Ovary (tissue), 9 donors: ENCODE data around the gene UNC13C. TPM values are rescaled to one million over a fixed set of nuclear protein-coding genes. Genes with fewer than 3 reads are reported as not detected.

Experiments used
- DNase-seq, 5 donors: peaks; one replicate each; pipeline ENCODE4 v3.0.0-alpha.2; 2019 to 2020
- H3K27ac ChIP-seq, 2 donors: fragments of 200-600 bp; one replicate each; pipeline versions ENCODE4 v1.5.1 to v1.8.0; 2019 to 2022
- H3K27me3 ChIP-seq: fragments of 200-600 bp; one replicate; pipeline ENCODE4 v1.8.0; 2022
- H3K36me3 ChIP-seq: fragments of 200-600 bp; sonication (generic); one replicate; pipeline ENCODE4 v1.5.1; 2019
- H3K4me1 ChIP-seq: one replicate; pipeline ENCODE4 v1.8.1; 2013; ENCODE audit warnings: mild to moderate bottlenecking, moderate library complexity; ENCODE audit not compliant: insufficient read depth
- H3K4me3 ChIP-seq: fragments of 200-600 bp; sonication (generic); one replicate; pipeline ENCODE4 v1.5.1; 2017
- H3K9me3 ChIP-seq, 2 donors: fragments of 200-600 bp in 1 of 2; sonication (generic) in 1 of 2; one replicate each; pipeline versions ENCODE4 v1.5.1 to v1.8.1; 2013 to 2019; ENCODE audit warnings: mild to moderate bottlenecking in 1 of 2, moderate library complexity in 1 of 2
- EP300 ChIP-seq: sonication (generic); formaldehyde crosslinking; IDR thresholded peaks from one replicate; pipeline ENCODE4 v1.6.1; 2017; ENCODE audit warnings: antibody characterized with exemption
- POLR2A ChIP-seq: fragments of 450-650 bp; IDR thresholded peaks from one replicate; pipeline ENCODE4 v1.6.1; 2017; ENCODE audit warnings: antibody characterized with exemption, mild to moderate bottlenecking, moderate library complexity
- WGBS, 3 donors: extraction: QIAGEN DNeasy Blood & Tissue Kit in 1 of 3; methylation state at CpG; one replicate each; pipeline versions ENCODE4 v1.1.5 to v1.1.7; 2013 to 2017; 5-methylcytosine and 5-hydroxymethylcytosine counted together
- intact Hi-C, 4 donors: fragments of 100-400 bp; cut with DNase I; formaldehyde crosslinking; loops; one replicate each; pipeline versions ENCODE4 v1.11.0 to v1.15.1; 2022 to 2023
- polyA plus RNA-seq, 2 donors: library from polyadenylated mRNA; stranded (reverse); fragments of 200-250 nt in 1 of 2; fragments of 350-450 nt in 1 of 2; fragmentation: Illumina TruSeq in 1 of 2; extraction: RNeasy Lipid Tissue Mini Kit (QIAGEN cat#74804) in 1 of 2; gene quantifications; one replicate each; pipeline ENCODE4 v1.2.3, GENCODE V29; 2013 to 2014
- total RNA-seq, 7 donors: library from RNA; depleted of rRNA in 2 of 7; stranded (reverse); fragments of >200 nt in 2 of 7; fragmentation: NEBNext Ultra II Directional in 3 of 7; extraction: Animal tissue kit (Norgen Biotek cat#: 25700) in 3 of 7; gene quantifications; one replicate each; pipeline versions ENCODE4 v1.1.0 to v1.2.4, GENCODE V29; 2016 to 2023
- TF ChIP-seq, protein P1 (sequence below), 3 donors: fragments of 450-650 bp in 2 of 3; fragments of 200-600 bp in 1 of 3; IDR thresholded peaks; one replicate each; pipeline versions ENCODE4 v1.5.1 to v1.8.0; 2016 to 2022; ENCODE audit warnings: antibody characterized with exemption in 3 of 3, mild to moderate bottlenecking in 1 of 3
- donor health status: DM: no; HTN: no; CAD: no; lungs with moderate emphysema.
- donor health status: DM: no; HTN: no; CAD: no.
- donor health status: Bipolar disorder and iron deficiency.
- donor health status: DM: yes; HTN: yes; CAD: no.
- donor health status: DM: no; HTN: no; CAD: no.
- donor health status: DM: yes; HTN: yes; CAD: no.

The UNC13C gene
- total and polyA plus RNA-seq, 9 donors = 0.05 to 2.1 (median 1.3) TPM

- TF ChIP-seq EP300 = no peak
- no peak for TF ChIP-seq POLR2A
- TF ChIP-seq, protein P1, sequence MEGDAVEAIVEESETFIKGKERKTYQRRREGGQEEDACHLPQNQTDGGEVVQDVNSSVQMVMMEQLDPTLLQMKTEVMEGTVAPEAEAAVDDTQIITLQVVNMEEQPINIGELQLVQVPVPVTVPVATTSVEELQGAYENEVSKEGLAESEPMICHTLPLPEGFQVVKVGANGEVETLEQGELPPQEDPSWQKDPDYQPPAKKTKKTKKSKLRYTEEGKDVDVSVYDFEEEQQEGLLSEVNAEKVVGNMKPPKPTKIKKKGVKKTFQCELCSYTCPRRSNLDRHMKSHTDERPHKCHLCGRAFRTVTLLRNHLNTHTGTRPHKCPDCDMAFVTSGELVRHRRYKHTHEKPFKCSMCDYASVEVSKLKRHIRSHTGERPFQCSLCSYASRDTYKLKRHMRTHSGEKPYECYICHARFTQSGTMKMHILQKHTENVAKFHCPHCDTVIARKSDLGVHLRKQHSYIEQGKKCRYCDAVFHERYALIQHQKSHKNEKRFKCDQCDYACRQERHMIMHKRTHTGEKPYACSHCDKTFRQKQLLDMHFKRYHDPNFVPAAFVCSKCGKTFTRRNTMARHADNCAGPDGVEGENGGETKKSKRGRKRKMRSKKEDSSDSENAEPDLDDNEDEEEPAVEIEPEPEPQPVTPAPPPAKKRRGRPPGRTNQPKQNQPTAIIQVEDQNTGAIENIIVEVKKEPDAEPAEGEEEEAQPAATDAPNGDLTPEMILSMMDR (IDR thresholded peaks at IDR 0.05) = no peak
- DNase-seq = no peak
- H3K4me1 ChIP-seq = no peaks in the 10 kb centered on the region
- H3K27ac ChIP-seq = no peak overlapping the region
- H3K9me3 ChIP-seq = no peaks in the 10 kb centered on the region
- intact Hi-C loops = no loop called here
- H3K27me3 ChIP-seq = no peaks in the 10 kb centered on the region
- H3K4me3 ChIP-seq = no peak overlapping the region
- no peaks in the 10 kb centered on the region for H3K36me3 ChIP-seq
- 35 to 40% (median 36%) methylated on average over 3 of the region's 3 CpGs for WGBS, 3 donors
These were observed 326.1 kb downstream of the UNC13C start for GRCh38 chr15:54304321-54304720.

GRCh38 chr15:54305138-54305537 lies 326.9 kb downstream of the UNC13C start:
- Histone ChIP-seq H3K4me1 (no peaks in the 10 kb centered on the region), H3K36me3 (no peaks in the 10 kb centered on the region), H3K9me3 (no peaks in the 10 kb centered on the region), H3K4me3 (no peak overlapping the region), H3K27ac (no peak overlapping the region), H3K27me3 (no peaks in the 10 kb centered on the region)
- intact Hi-C loops = no loop called here
- WGBS, 3 donors = 36 to 86% (median 80%) methylated on average over 1 of the region's 1 CpG
- TF ChIP-seq EP300 (no peak), POLR2A (no peak)
- TF ChIP-seq, protein P1 (IDR thresholded peaks at IDR 0.05) = no peak
- DNase-seq = no peak

- H3K27ac ChIP-seq = no peak overlapping the region
- intact Hi-C loops = no loop called here
- no peaks in the 10 kb centered on the region for H3K9me3 ChIP-seq
- 81 to 82% (median 82%) methylated on average over 3 of the region's 3 CpGs for WGBS, 3 donors
- H3K27me3 ChIP-seq = no peaks in the 10 kb centered on the region
- no peak for DNase-seq
- TF ChIP-seq POLR2A = no peak
- TF ChIP-seq EP300 = no peak
- TF ChIP-seq, protein P1 (IDR thresholded peaks at IDR 0.05) = no peak
- H3K4me3 ChIP-seq = no peak overlapping the region
- no peaks in the 10 kb centered on the region for H3K36me3 ChIP-seq
- H3K4me1 ChIP-seq = no peaks in the 10 kb centered on the region
These were observed 329.1 kb downstream of the UNC13C start for GRCh38 chr15:54307252-54307902.

DNA sequence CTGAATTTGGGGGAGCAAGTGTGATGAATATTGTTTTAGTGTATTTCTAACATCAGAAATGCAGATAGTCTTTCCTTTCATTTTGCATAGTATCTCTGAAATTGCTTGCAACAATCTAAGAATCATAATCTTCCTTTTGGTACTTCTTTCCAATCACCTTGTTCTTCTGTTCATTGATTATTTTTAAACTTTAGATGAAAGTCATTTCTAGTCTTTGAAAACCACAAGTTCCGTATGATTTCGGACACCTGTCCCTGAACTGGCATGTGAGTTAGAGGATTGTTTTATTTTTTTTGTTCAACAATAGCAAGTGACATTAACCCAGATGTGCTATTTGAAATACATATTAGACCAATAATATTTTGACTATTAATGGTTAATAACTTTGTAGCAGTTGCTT lies 329.7 kb downstream of the UNC13C start:
- no peaks in the 10 kb centered on the region for H3K27me3 ChIP-seq
- H3K9me3 ChIP-seq = no peaks in the 10 kb centered on the region
- no peaks in the 10 kb centered on the region for H3K4me1 ChIP-seq
- no peak for DNase-seq
- WGBS, 3 donors = 93 to 97% (median 94%) methylated on average over 2 of the region's 2 CpGs
- H3K36me3 ChIP-seq = no peaks in the 10 kb centered on the region
- no peak overlapping the region for H3K4me3 ChIP-seq
- intact Hi-C loops = no loop called here
- no peak overlapping the region for H3K27ac ChIP-seq
- TF ChIP-seq EP300 = no peak
- TF ChIP-seq, protein P1 (IDR thresholded peaks at IDR 0.05) = no peak
- no peak for TF ChIP-seq POLR2A
